HG02759 (cell line): Measurements from ENCODE around the gene PRRG2.

Source experiments
- ATAC-seq: cut with Tn5 transposase; IDR thresholded peaks from one replicate; pipeline ENCODE4 v1.9.1; 2021; ENCODE audit warnings: mild to moderate bottlenecking, moderate library complexity; ENCODE audit not compliant: unreplicated experiment

PRRG2 gene

DNA sequence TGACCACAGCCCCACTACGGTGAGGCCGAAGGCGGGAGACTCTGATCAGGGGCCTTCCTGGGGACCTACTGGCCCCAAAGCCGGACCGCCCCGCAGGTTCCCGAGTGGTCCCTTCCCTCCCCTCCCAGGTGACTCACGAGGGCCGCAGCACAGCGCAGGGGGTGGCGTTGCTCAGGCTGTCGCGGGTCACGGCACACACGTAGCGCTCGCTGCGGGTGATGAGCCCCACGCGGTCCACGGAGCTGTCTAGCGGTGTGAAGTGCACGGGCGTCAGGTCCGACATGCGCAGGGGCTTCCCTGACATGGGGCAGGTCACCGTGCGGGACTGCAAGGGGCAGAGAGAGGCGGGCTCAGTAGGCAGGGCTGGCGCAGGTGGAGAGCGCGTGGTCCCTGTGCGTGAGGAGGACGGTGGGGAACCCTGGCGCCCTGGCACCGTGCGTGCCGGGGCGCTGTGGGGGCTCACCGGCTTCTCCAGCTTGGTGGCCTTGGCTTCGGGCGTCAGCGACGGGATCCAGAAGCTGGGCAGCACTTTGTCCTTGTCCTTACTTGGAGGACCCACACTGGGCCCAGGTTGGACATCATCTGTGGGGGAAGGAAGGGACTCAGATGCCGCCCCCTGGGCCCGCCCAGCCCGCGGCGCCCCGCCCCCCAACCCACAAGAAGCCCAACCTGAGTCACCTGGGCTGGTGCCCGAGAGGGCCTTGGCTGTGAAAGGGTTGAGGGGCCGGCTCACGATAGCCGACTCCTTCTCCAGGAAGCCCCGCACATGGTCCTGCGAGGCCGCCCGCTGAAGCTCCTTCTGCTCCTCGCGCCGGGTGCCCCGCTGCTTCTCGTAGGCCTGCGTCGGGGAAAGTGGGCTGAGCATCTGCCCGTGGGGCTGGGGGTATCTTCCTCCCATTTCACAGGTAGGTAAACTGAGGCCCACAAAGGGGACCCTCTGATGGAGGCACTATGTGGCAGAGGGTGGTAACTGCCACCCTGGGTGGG lies 24.4 kb upstream of the PRRG2 start:
- ATAC-seq = no peak

DNA sequence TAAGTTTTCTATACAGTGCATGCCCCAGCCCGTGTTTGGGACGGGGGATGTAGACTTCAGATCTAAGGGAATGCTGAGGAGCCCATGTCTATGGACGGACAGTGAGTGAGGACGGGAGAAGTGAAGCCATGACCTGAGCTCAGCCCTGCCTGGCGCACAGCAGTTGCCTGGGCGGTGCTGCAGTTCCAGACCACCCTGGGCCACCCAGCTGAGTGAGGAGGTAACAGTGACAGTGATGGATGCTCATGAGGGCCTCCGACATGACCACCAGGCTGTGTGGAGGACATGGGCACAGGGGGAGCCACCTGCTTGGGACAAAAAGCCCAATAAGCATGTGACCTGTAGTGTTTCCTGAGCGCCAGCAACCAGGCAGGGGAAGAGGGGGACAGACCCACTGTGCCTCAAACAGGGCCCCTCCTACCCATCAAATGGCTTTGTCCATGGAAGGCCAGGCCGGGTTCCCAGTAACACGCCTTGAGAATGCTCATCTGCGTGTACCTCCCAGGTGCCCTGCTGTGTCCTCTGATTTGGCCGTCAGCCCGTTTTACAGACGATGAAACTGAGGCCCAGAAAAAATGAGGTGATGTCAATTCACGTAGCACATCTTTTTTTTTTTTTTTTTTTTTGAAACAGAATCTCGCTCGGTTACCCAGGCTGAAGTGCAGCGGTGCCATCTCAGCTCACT lies 23.3 kb upstream of the PRRG2 start:
- ATAC-seq = no peak

DNA sequence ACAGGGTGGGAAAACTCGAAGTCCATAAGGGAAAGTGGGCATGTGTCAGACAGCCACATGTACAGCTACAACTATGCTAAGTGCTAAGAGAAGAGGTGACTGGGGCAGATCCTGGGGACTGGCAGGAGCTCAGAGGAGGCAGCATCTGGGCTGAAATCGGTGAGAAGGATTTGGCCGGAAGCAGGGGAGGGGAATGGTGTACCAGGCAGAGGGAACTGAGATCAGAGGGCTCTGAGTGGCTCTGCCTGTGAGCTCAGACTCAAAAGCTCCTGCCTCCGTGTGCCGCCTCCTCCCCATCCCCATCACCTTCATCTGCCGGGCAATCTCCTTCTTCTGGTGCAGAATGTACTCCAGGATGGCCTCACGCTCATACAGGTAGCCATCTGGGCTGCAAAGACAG lies 22.5 kb upstream of the PRRG2 start:
- no peak for ATAC-seq

DNA sequence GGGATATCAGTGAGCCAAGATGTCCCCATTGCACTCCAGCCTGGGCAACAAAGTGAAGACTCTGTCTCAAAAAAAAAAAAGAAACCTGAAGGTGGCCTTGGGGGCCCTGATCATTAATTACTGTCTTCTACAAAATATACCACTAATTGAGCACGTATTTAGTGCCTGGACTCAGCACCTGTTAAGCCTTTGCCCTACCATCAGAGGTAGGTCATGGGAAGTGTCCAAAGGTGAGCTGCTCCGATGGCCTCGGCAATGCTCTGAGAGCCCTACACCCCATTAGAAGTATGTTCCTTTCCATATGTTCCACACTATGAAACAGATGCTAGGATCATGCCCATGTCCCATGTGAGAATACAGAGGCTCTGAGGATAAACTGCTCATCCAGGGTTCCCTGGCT lies 21.7 kb upstream of the PRRG2 start:
- ATAC-seq = no peak

DNA sequence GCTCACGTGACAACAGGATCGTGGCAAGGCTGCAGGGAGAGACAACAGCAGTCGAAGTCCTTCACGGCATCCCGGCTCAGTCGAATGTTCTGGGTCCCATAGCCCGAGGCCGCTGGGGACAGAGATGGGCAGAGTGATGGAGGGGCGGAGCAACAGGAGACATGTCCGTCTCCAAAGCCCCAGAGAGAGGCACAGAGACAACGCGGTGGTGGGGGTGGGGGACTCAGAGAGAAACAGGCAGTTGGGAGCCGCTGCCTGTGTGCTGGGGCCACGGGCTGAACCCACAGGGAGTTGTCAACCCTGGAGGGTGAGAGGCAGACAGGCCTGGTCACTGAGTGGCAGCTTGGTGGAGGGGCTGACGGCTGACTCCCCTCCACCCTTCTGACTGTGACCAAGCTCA lies 21.2 kb upstream of the PRRG2 start:
- ATAC-seq = no peak

DNA sequence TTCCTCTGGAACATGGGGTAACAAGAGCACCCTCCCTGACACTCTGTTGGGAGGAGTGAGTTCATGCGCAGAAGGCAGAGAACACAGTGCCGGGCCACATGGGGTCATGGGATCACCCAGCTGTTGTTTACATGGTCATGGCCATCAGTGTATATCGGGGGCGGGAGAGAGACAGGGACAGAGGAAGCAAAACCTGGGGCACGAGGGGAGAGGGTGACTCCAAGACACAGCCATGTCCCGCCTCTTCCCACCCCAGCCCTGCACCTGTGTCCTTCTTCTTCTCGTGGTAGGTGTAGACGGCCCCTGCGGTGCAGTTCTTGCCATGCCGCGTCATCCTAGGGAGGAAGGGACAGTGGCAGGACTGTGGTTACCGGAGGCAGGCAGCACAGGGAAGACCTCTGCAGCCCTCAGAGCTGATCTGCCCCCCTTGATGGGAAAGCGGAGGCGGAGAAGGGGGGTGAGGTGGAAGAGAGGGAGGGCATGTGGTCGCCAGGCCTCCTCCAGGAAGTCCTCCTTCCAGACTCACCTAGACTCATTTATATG lies 20.7 kb upstream of the PRRG2 start:
- no peak for ATAC-seq

DNA sequence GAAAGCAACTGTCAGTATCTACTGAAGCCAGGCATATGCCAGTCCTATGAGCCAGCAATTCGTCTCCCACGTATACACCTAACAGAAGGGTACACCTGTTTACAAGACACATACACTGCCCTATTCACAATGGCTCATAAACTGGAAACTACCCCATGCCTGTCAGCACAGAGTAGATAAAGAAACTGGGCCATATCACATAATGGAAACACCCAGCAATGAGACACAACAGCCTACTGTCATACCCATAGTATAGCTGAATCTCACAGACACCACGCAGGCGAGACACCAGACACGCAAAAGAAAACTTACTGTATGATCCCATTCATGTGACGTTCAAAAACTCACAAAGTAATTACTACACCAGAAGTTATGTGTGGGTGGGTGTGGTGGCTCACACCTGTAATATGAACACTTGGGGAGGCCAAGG lies 16.5 kb upstream of the PRRG2 start:
- ATAC-seq = no peak

DNA sequence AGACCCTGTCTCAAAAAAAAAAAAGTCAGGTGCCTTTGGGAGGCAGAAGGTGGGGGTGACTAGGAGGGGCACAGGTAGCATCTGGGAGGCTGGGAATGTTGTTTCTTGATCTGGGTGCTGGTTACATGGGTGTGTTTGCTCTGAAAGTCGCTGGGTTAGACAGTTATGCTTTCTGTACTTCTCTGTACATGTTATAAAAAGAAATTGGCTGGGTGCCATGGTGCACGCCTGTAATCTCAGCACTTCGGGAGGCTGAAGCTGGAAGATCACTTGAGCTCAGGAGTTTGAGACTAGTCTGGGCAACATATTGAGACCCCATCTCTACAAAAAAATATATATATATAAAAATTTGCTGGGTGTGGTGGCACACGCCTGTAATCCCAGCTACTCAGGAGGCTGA lies 15.9 kb upstream of the PRRG2 start:
- no peak for ATAC-seq

DNA sequence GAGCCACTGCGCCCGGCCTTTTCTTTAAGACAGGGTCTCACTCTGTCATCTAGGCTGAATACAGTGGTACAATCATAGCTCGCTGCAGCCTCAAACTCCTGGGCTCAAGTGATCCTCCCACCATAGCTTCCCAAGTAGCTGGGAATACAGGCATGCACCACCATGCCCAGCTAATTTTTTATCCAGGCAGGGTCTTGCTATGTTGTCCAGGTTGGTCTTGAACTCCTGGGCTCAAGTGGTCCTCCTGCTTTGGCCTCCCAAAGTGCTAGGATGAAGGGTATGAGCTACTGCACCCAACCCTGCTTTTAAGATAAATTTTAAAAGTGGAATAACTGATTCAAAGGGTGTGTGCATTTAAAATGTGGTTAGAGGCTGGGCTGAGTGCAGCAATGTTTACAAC lies 14.8 kb upstream of the PRRG2 start:
- no peak for ATAC-seq

DNA sequence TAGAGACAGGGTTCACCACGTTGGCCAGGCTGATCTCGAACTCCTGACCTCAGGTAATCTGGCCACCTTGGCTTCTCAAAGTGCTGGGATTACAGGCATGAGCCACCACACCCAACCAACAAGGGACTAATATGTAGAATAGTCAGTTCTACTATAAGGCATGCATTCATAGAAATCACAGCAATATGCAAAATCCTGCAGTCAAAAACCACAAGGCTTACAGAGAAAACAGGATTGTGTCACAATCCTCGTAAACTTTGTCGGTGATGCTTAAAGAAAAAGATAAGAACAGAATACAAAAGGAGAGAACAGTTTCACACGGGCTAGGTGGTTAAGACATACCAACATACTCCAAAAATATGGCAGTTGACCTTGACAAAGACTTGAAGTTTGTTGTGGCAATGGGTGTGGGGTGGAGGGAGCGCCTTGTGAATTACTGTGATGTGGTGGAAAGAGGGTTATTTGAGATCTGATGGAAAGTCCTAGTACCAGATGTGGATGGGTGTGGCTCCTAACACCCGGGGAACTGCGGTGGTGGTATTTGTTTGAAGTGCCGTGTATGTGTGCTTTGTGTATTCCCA lies 13.2 kb upstream of the PRRG2 start:
- ATAC-seq = no peak

DNA sequence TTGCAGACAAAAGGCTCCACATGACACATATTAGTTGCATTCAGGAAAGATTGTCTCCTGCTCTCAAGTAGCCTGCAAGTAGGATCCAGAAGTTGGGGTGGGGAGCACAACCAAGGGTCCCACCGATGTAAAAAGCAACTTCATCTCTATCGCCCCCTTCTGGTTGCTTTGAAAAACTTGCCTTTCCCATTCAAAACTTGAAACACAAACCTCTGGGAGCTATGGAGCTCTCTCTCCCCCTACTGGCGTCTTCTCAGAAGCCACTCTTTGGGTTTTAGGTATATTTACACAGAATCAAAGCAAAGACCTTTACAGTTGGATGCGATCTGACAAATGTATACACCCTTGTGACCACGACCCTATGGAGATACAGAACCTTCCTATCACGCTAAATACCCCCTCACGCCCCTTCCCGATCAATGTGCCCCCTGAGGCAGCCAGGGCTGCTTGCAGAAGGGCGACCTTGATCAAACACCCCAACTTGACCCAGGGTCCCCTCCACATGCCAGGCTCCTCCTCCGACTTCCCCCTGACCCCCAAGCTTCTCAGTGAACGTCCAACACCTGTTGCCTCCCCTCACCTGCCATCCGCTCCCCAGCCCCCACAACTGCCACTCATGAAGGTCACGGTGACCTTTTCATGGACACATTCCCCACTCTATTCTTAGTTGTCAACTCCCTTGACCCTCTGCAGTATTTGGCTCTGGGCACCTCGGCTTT lies 10.8 kb upstream of the PRRG2 start:
- ATAC-seq = no peak

DNA sequence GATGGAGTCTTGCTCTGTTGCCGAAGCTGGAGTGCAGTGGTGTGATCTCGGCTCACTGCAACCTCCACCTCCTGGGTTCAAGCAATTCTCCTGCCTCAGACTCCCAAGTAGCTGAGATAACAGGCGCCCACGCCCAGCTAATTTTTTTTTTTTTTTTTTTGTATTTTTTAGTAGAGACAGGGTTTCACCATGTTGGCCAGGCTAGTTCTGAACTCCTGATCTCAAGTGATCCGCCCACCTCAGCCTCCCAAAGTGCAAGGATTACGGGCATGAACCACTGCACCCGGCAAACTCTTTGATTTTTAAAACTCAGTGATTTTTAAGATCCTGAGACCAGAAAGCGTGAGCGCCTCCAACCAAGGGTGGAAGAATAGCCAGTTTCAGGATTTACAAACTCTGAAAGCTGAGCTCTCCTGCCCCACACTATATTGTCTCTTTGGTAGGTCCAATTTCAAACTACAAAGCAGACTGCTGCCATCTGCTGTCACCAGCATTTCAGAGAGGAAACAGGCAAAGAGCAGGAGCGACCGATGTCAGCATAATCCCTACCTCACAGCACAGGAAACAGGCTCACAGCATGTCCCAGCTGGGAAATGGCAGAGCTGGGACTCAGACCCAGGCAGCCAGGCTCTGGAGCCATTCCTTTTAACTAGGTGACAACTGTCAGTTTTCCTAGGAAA lies 10.0 kb upstream of the PRRG2 start:
- ATAC-seq = no peak

DNA sequence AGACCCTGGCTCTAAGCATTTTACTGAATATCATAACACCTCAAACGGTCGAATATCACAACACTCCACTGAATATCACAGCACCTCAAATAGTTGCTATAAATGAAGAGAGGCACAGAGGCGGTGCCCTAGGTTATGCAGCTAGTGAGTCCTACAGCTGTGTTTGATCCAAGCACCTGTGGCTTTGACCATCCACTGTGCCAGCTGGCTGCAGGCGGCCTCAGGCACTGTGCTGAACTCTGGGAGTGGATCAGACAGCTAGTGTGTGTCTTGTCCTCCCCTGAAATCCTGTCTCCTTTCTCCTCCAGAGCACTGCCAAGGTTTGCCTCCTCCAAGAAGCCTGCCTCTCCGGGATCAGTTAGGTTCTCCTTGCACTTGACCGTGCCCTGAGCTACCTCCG lies 8.1 kb upstream of the PRRG2 start:
- no peak for ATAC-seq

DNA sequence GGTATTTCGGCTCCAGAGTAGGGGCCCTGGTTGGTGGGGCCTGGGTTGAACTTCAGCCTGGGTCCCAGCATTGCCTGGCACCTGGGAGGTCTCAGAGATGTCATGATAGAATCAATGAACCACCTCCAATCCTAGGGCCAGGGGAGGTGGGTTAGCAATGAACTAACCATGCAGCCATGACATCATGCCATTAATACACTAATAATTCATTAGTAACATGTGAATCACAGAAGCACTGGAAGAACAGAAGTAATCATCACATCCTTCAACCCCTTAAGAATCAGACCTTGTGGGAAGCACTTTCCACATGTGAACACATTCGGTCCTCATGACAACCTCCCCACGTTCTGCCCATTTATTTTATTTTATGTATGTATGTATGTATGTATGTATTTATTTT lies 7.7 kb upstream of the PRRG2 start:
- ATAC-seq = no peak

DNA sequence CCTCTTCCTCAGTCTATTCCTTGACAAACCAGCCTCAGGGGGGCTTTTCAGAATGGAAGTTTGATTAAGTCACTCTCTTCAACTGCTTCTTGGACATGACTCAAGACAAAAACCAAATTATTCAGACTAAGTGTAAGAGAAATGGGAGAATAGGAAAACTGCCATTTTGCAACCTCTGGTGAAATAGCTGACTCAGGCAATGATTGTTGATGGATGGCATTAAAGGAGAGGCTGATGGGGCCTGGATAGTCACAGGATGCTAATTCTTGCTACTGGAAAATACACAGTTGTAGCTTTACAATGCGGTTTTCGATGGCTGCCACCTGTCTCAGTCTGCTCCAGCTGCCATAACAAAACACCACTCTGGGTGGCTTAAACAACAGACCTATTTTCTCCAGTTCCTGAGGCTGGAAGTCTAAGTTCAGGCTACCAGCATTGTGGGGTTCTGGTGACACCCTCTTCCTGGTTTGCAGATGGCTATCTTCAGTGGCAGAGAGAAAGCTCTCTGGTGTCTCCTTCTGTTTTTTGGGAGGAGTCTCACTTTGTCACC lies 6.8 kb upstream of the PRRG2 start:
- ATAC-seq = no peak

DNA sequence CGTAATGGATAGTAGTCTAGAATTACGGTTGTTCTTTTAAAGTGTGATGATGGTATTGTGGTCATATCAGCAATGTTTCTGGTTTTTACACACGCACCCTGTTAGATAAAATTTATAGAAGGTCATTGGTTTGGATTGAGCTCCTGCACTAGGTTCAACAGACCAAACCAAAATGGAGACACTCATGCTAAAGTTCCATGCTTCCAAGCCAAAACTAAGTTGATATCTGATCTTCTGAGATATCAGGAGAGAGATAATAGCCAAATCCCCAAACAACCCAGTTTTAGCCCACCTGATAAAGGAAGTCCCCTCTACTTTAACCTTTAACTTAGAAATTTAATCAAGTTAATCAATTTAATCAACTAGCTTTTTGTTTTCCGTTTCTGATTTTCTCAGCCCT lies 1.9 kb upstream of the PRRG2 start:
- no peak for ATAC-seq

DNA sequence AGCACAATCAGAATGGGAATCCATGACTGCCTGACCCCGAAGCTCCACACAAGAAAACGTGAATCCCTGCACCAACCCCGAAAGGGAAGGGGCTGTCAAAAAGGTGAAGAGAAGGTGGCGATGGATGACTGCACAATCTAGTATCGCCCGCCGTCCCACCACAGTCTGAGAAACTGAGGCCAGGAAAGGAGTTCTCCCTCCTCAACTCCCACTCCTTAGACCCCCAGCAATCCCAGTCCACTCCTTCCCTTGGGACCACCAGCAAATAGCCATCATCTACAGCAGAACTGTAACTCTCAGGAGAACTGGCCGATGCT lies 1.2 kb upstream of the PRRG2 start:
- no peak for ATAC-seq

DNA sequence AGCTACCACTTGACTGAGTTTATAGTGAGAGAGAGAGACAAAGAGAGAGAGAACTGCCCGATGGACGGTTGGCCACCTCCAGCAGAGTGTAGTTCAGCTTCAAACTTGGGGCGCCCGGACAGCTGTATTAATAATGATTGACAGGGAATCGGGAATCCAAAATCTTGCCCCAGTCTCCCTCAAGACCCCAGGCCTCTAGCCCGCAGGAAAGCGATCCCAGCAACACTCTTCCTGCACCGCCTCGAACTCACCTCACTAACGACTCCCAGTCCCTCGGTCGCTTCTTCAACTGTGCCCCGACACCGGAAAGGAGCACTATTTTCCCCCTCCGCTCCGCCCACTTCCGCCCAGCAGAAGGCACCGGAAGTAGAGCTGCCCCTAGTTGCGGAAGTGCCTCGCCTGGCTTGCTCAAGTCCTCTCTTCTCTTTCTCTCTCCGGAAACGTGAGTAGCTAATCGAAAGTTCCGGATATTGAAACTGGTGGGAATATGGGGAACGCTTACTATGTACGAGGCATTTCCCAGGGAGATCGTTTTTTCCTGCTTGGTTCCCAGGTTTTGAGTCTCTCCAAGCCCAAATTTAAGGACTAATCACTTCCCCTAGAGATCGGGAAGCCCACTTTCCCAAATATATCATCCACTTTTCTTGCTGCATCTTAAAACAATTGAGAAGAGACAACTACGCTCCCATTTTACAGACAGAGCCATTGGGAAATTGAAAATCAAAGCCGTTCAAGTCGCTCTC lies 681 bp upstream of the PRRG2 start, which contains the start of gene NOSIP:
Gene NOSIP (minus strand): TSS at position 293 of the 743 bp plus-strand sequence. CDS start 19,865 bp downstream, outside the sequence.
- peak; percentile 89 for ATAC-seq

DNA sequence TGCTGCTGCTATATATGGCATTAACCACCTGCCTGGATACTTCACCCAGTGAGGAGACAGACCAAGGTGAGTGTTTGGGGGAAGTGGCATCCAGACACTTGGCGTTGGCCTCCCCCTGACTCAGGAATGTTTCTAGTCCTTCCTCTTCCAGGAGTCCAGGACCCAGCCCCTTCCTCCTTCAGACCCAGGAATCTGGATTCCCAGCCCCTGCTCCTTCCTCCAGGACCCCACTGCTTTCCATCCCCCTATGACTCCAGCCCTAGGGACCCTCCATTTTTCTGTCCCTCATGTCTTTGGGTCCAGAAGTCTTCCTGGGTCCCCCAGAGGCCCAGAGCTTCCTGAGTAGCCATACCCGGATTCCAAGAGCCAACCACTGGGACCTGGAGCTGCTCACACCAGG lies 2.1 kb downstream of the PRRG2 start:
- no peak for ATAC-seq
